ENCODE data around the gene MBNL2. TPM values are rescaled to one million over a fixed set of nuclear protein-coding genes. Genes with fewer than 3 reads are reported as not detected.
A peak's percentile ranks its signal among the peaks of the same experiment; 100 is the strongest.

MBNL2 gene
- total and polyA plus RNA-seq, 2 of the 13 experiments (the other 11 are each of a cell fraction or from before 2014, with no cell fraction given) = 30.8 to 59.0 TPM

DNA sequence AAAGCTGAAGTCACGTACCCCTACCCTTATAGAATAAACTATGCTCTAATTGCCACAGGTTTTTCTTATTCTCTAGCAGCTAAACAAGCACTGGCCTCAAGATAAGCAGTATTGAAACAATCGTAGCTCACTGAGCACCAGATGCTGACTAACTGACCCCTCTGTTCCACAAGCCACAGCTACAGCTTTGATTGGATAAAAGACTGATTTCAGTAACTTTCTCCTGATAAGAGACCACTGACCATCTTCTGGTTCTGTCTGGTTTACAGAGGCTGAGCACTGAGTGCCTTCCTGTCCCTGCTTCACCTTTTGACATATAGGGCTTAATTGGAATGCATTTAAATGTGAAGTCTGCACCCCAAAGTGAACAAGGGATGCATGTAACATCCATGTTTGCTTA, 203.5 kb downstream of the MBNL2 start:
- no peaks in the 10 kb centered on the region for H4K20me1 ChIP-seq (ENCODE audit: insufficient read depth, low read length)
- TF ChIP-seq ZNF552 (CRISPR knock-in tag; IDR thresholded peaks at IDR 0.05; ENCODE audit: borderline replicate concordance) (no peak), ZNF652 (CRISPR knock-in tag; IDR thresholded peaks at IDR 0.05; ENCODE audit: borderline replicate concordance, low read depth) (no peak), ZFP90 (CRISPR knock-in tag; IDR thresholded peaks at IDR 0.05; ENCODE audit: borderline replicate concordance) (no peak), MED1 (CRISPR knock-in tag; IDR thresholded peaks at IDR 0.05) (no peak)
- no peak overlapping the region for H3K4me2 ChIP-seq (ENCODE audit: low read depth, low read length)
- no peak overlapping the region for H3K9ac ChIP-seq (ENCODE audit: insufficient read depth, low read depth, low read length)
- DNase-seq (ENCODE audit: low spot score) (no peak), ATAC-seq (no peak), FAIRE-seq (no peak)
- POLR2A ChIA-PET = no interaction called here
- no peak overlapping the region for H3K4me3 ChIP-seq (replicated peaks in 1 of 3; ENCODE audit: insufficient read depth in 1 of 3, low read depth in 2 of 3, low read length in 3 of 3)
- H3K36me3 ChIP-seq (replicated peaks in 1 of 2; ENCODE audit: control insufficient read depth in 1 of 2, insufficient read depth in 2 of 2, low read length in 2 of 2) = no peaks in the 10 kb centered on the region
- peaks cover 23% of the 10 kb centered on the region for H3K4me1 ChIP-seq (ENCODE audit: insufficient read depth, low read length)
- in situ Hi-C loops (cut with HindIII; ENCODE audit: extremely low pct_ligation_motif_present, low pct_unique_long_range_greater_than_20kb) (no loop called here), intact Hi-C loops (cut with micrococcal nuclease; ENCODE audit: unreplicated experiment) (no loop called here)
- BruUV-seq (replicated peaks) = no TSS peak
- CTCF ChIA-PET (ENCODE audit: low intra/inter-chr PET ratio, low total read pairs) = no interaction called here
- H3K27me3 ChIP-seq (ENCODE audit: control insufficient read depth in 1 of 2, insufficient read depth in 2 of 2, low read length in 2 of 2) = no peaks in the 10 kb centered on the region
- no peaks in the 10 kb centered on the region for H3K79me2 ChIP-seq (ENCODE audit: insufficient read depth, low read length)
- WGBS (ENCODE audit: low lambda C conversion rate) = 25% methylated on average over 2 of the region's 2 CpGs
- no peak overlapping the region for H3K27ac ChIP-seq (ENCODE audit: extremely low read length, insufficient read depth, low read length)
- H2AFZ ChIP-seq (ENCODE audit: low read length) = no peak overlapping the region
- H3K9me3 ChIP-seq (ENCODE audit: low read length) = no peaks in the 10 kb centered on the region

GRCh38 chr13:97426695-97427094, 204.6 kb downstream of the MBNL2 start:
- no peaks in the 10 kb centered on the region for H3K27me3 ChIP-seq (ENCODE audit: control insufficient read depth in 1 of 2, insufficient read depth in 2 of 2, low read length in 2 of 2)
- intact Hi-C loops (cut with micrococcal nuclease; ENCODE audit: unreplicated experiment) (no loop called here), in situ Hi-C loops (cut with HindIII; ENCODE audit: extremely low pct_ligation_motif_present, low pct_unique_long_range_greater_than_20kb) (no loop called here)
- H3K9ac ChIP-seq (ENCODE audit: insufficient read depth, low read depth, low read length) = no peak overlapping the region
- H3K9me3 ChIP-seq (ENCODE audit: low read length) = no peaks in the 10 kb centered on the region
- no peak overlapping the region for H3K4me3 ChIP-seq (replicated peaks in 1 of 3; ENCODE audit: insufficient read depth in 1 of 3, low read depth in 2 of 3, low read length in 3 of 3)
- H2AFZ ChIP-seq (ENCODE audit: low read length) = no peak overlapping the region
- WGBS (ENCODE audit: low lambda C conversion rate) = 0% methylated on average over 3 of the region's 3 CpGs
- BruUV-seq (replicated peaks) = no TSS peak
- ChIA-PET POLR2A (no interaction called here), CTCF (ENCODE audit: low intra/inter-chr PET ratio, low total read pairs) (no interaction called here)
- peaks cover 30% of the 10 kb centered on the region for H3K4me1 ChIP-seq (ENCODE audit: insufficient read depth, low read length)
- H3K27ac ChIP-seq (ENCODE audit: extremely low read length, insufficient read depth, low read length) = no peak overlapping the region
- H3K4me2 ChIP-seq (ENCODE audit: low read depth, low read length) = no peak overlapping the region
- FAIRE-seq = no peak
- peak; percentile 74 for ATAC-seq
- DNase-seq (ENCODE audit: low spot score) = peak; percentile 23
- no peaks in the 10 kb centered on the region for H3K79me2 ChIP-seq (ENCODE audit: insufficient read depth, low read length)
- H4K20me1 ChIP-seq (ENCODE audit: insufficient read depth, low read length) = no peaks in the 10 kb centered on the region
- H3K36me3 ChIP-seq (replicated peaks in 1 of 2; ENCODE audit: control insufficient read depth in 1 of 2, insufficient read depth in 2 of 2, low read length in 2 of 2) = no peaks in the 10 kb centered on the region
- TF ChIP-seq ZNF576 (CRISPR knock-in tag; IDR thresholded peaks at IDR 0.05) = no peak
- no peak for TF ChIP-seq ZNF766 (CRISPR knock-in tag; IDR thresholded peaks at IDR 0.05; ENCODE audit: borderline replicate concordance)
- TF ChIP-seq, protein P1, sequence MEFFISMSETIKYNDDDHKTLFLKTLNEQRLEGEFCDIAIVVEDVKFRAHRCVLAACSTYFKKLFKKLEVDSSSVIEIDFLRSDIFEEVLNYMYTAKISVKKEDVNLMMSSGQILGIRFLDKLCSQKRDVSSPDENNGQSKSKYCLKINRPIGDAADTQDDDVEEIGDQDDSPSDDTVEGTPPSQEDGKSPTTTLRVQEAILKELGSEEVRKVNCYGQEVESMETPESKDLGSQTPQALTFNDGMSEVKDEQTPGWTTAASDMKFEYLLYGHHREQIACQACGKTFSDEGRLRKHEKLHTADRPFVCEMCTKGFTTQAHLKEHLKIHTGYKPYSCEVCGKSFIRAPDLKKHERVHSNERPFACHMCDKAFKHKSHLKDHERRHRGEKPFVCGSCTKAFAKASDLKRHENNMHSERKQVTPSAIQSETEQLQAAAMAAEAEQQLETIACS (CRISPR knock-in tag; IDR thresholded peaks at IDR 0.05) = no peak
- peak; percentile 83 for TF ChIP-seq FOXA3 (CRISPR knock-in tag; IDR thresholded peaks at IDR 0.05)
- 0 out of 2 replicates have a peak, but pooled peaks have one; percentile 17 for TF ChIP-seq ARID5B (CRISPR knock-in tag; IDR thresholded peaks at IDR 0.05)
- TF ChIP-seq ZBTB38 (CRISPR knock-in tag; IDR thresholded peaks at IDR 0.05) = no peak
- TF ChIP-seq ZNF792 (CRISPR knock-in tag; IDR thresholded peaks at IDR 0.05) = peak; percentile 100
- no peak for TF ChIP-seq DNMT1 (CRISPR knock-in tag; IDR thresholded peaks at IDR 0.05)
- TF ChIP-seq FOXA1 (IDR thresholded peaks at IDR 0.05) = no peak
- peak; percentile 84 for TF ChIP-seq FOXA1 (CRISPR knock-in tag; IDR thresholded peaks at IDR 0.05)
- no peak for TF ChIP-seq TBX3 (IDR thresholded peaks at IDR 0.05; ENCODE audit: borderline replicate concordance)
- no peak for TF ChIP-seq ZNF607 (CRISPR knock-in tag; IDR thresholded peaks at IDR 0.05; ENCODE audit: borderline replicate concordance)
- no peak for TF ChIP-seq ZNF451 (CRISPR knock-in tag; IDR thresholded peaks at IDR 0.05)
